ENCODE data around the gene MTUS2.

MTUS2 gene

GRCh38 chr13:28856287-28856686, 36.1 kb downstream of the MTUS2 start:
- Histone ChIP-seq H3K4me3 (ENCODE audit: low read length) (no peak overlapping the region), H3K9me2 (replicated peaks; ENCODE audit: insufficient read depth, low read length) (no peaks in the 10 kb centered on the region), H3K9ac (ENCODE audit: low read length) (no peak overlapping the region), H4K20me1 (ENCODE audit: insufficient read depth, low read length) (no peaks in the 10 kb centered on the region), H3K4me2 (ENCODE audit: low read depth, low read length) (no peak overlapping the region), H3K79me2 (ENCODE audit: low read length) (no peaks in the 10 kb centered on the region), H3K27ac (ENCODE audit: low read length) (no peak overlapping the region), H3K9me3 (replicated peaks; ENCODE audit: insufficient read depth, low read length) (no peaks in the 10 kb centered on the region), H3K36me3 (replicated peaks; ENCODE audit: insufficient read depth, low read length) (no peaks in the 10 kb centered on the region), H2AFZ (ENCODE audit: low read length) (no peak overlapping the region), H3K4me1 (ENCODE audit: low read length) (no peaks in the 10 kb centered on the region), H3F3A (ENCODE audit: insufficient read depth, low read length) (no peaks in the 10 kb centered on the region), H3K27me3 (replicated peaks; ENCODE audit: insufficient read depth, low read length) (no peaks in the 10 kb centered on the region)
- TF ChIP-seq EZH2phosphoT487 (IDR thresholded peaks at IDR 0.05; ENCODE audit: low read length), result no peak
- no peak for TF ChIP-seq CTCF (IDR thresholded peaks at IDR 0.05; ENCODE audit: low read length)
- no peak for TF ChIP-seq EZH2 (optimal IDR thresholded peaks at IDR 0.05; ENCODE audit: low read depth, low read length)
- no peak for DNase-seq

GRCh38 chr13:28859069-28859468, 38.9 kb downstream of the MTUS2 start:
- no peak overlapping the region for H3K4me2 ChIP-seq (ENCODE audit: low read depth, low read length)
- no peak overlapping the region for H3K27ac ChIP-seq (ENCODE audit: low read length)
- no peaks in the 10 kb centered on the region for H4K20me1 ChIP-seq (ENCODE audit: insufficient read depth, low read length)
- no peaks in the 10 kb centered on the region for H3F3A ChIP-seq (ENCODE audit: insufficient read depth, low read length)
- H3K4me3 ChIP-seq (ENCODE audit: low read length), result no peak overlapping the region
- no peaks in the 10 kb centered on the region for H3K9me2 ChIP-seq (replicated peaks; ENCODE audit: insufficient read depth, low read length)
- no peaks in the 10 kb centered on the region for H3K4me1 ChIP-seq (ENCODE audit: low read length)
- no peak for DNase-seq
- no peak overlapping the region for H3K9ac ChIP-seq (ENCODE audit: low read length)
- TF ChIP-seq EZH2phosphoT487 (IDR thresholded peaks at IDR 0.05; ENCODE audit: low read length), result no peak
- H3K9me3 ChIP-seq (replicated peaks; ENCODE audit: insufficient read depth, low read length), result no peaks in the 10 kb centered on the region
- H3K36me3 ChIP-seq (replicated peaks; ENCODE audit: insufficient read depth, low read length), result no peaks in the 10 kb centered on the region
- no peaks in the 10 kb centered on the region for H3K27me3 ChIP-seq (replicated peaks; ENCODE audit: insufficient read depth, low read length)
- no peaks in the 10 kb centered on the region for H3K79me2 ChIP-seq (ENCODE audit: low read length)
- H2AFZ ChIP-seq (ENCODE audit: low read length), result no peak overlapping the region

- H2AFZ ChIP-seq (ENCODE audit: low read length), result no peak overlapping the region
- no peak overlapping the region for H3K4me2 ChIP-seq (ENCODE audit: low read depth, low read length)
- TF ChIP-seq EZH2phosphoT487 (IDR thresholded peaks at IDR 0.05; ENCODE audit: low read length), result no peak
- no peak for TF ChIP-seq CTCF (IDR thresholded peaks at IDR 0.05; ENCODE audit: low read length)
- TF ChIP-seq EZH2 (optimal IDR thresholded peaks at IDR 0.05; ENCODE audit: low read depth, low read length), result no peak
- DNase-seq, result no peak
- H3K9me2 ChIP-seq (replicated peaks; ENCODE audit: insufficient read depth, low read length), result no peaks in the 10 kb centered on the region
- H4K20me1 ChIP-seq (ENCODE audit: insufficient read depth, low read length), result no peaks in the 10 kb centered on the region
- H3K36me3 ChIP-seq (replicated peaks; ENCODE audit: insufficient read depth, low read length), result no peaks in the 10 kb centered on the region
- no peak overlapping the region for H3K9ac ChIP-seq (ENCODE audit: low read length)
- H3K79me2 ChIP-seq (ENCODE audit: low read length), result no peaks in the 10 kb centered on the region
- H3F3A ChIP-seq (ENCODE audit: insufficient read depth, low read length), result no peaks in the 10 kb centered on the region
- no peak overlapping the region for H3K4me3 ChIP-seq (ENCODE audit: low read length)
- H3K9me3 ChIP-seq (replicated peaks; ENCODE audit: insufficient read depth, low read length), result no peaks in the 10 kb centered on the region
- no peaks in the 10 kb centered on the region for H3K4me1 ChIP-seq (ENCODE audit: low read length)
- H3K27ac ChIP-seq (ENCODE audit: low read length), result no peak overlapping the region
- no peaks in the 10 kb centered on the region for H3K27me3 ChIP-seq (replicated peaks; ENCODE audit: insufficient read depth, low read length)
Observed at GRCh38 chr13:28859717-28860116, 39.6 kb downstream of the MTUS2 start.

- H3K79me2 ChIP-seq (ENCODE audit: low read length), result no peaks in the 10 kb centered on the region
- no peaks in the 10 kb centered on the region for H3K27me3 ChIP-seq (replicated peaks; ENCODE audit: insufficient read depth, low read length)
- H3K4me3 ChIP-seq (ENCODE audit: low read length), result no peak overlapping the region
- H3F3A ChIP-seq (ENCODE audit: insufficient read depth, low read length), result no peaks in the 10 kb centered on the region
- no peaks in the 10 kb centered on the region for H3K9me2 ChIP-seq (replicated peaks; ENCODE audit: insufficient read depth, low read length)
- DNase-seq, result no peak
- TF ChIP-seq CTCF (IDR thresholded peaks at IDR 0.05; ENCODE audit: low read length) (no peak), EZH2 (optimal IDR thresholded peaks at IDR 0.05; ENCODE audit: low read depth, low read length) (no peak), EZH2phosphoT487 (IDR thresholded peaks at IDR 0.05; ENCODE audit: low read length) (no peak)
- no peak overlapping the region for H3K9ac ChIP-seq (ENCODE audit: low read length)
- H4K20me1 ChIP-seq (ENCODE audit: insufficient read depth, low read length), result no peaks in the 10 kb centered on the region
- no peaks in the 10 kb centered on the region for H3K9me3 ChIP-seq (replicated peaks; ENCODE audit: insufficient read depth, low read length)
- no peak overlapping the region for H3K4me2 ChIP-seq (ENCODE audit: low read depth, low read length)
- no peaks in the 10 kb centered on the region for H3K36me3 ChIP-seq (replicated peaks; ENCODE audit: insufficient read depth, low read length)
- no peak overlapping the region for H2AFZ ChIP-seq (ENCODE audit: low read length)
- no peak overlapping the region for H3K27ac ChIP-seq (ENCODE audit: low read length)
- H3K4me1 ChIP-seq (ENCODE audit: low read length), result no peaks in the 10 kb centered on the region
Observed at GRCh38 chr13:28864544-28864943, 44.4 kb downstream of the MTUS2 start.

Measured in MM.1S (cell line).